Measurements from ENCODE around the gene POLR1D.

Gene POLR1D

GRCh38 chr13:27637289-27637626 is 15.6 kb downstream of the POLR1D start:
- in situ Hi-C loops (cut with MboI; ENCODE audit: low sequenced_read_pairs): no loop called here

- in situ Hi-C loops (cut with MboI; ENCODE audit: low sequenced_read_pairs): no loop called here
Observed at GRCh38 chr13:27638001-27638400, 16.3 kb downstream of the POLR1D start.

GRCh38 chr13:27638521-27638920 is 16.8 kb downstream of the POLR1D start:
- in situ Hi-C loops (cut with MboI; ENCODE audit: low sequenced_read_pairs): no loop called here

GRCh38 chr13:27639186-27639585 is 17.5 kb downstream of the POLR1D start:
- in situ Hi-C loops (cut with MboI; ENCODE audit: low sequenced_read_pairs): no loop called here

- in situ Hi-C loops (cut with MboI; ENCODE audit: low sequenced_read_pairs): no loop called here
Observed at GRCh38 chr13:27641711-27642502, 20.2 kb downstream of the POLR1D start.

GRCh38 chr13:27643334-27644132 is 21.8 kb downstream of the POLR1D start:
- in situ Hi-C loops (cut with MboI; ENCODE audit: low sequenced_read_pairs): no loop called here

- in situ Hi-C loops (cut with MboI; ENCODE audit: low sequenced_read_pairs): no loop called here
Observed at GRCh38 chr13:27644302-27644701, 22.6 kb downstream of the POLR1D start.

- in situ Hi-C loops (cut with MboI; ENCODE audit: low sequenced_read_pairs): no loop called here
Observed at GRCh38 chr13:27650312-27650711, 28.6 kb downstream of the POLR1D start.

- in situ Hi-C loops (cut with MboI; ENCODE audit: low sequenced_read_pairs): no loop called here
Observed at GRCh38 chr13:27654059-27654458, 32.4 kb downstream of the POLR1D start.

GRCh38 chr13:27654816-27655215 is 33.1 kb downstream of the POLR1D start:
- in situ Hi-C loops (cut with MboI; ENCODE audit: low sequenced_read_pairs): no loop called here

GRCh38 chr13:27657724-27658123 is 36.0 kb downstream of the POLR1D start:
- in situ Hi-C loops (cut with MboI; ENCODE audit: low sequenced_read_pairs): no loop called here

GRCh38 chr13:27658546-27658945 is 36.9 kb downstream of the POLR1D start:
- in situ Hi-C loops (cut with MboI; ENCODE audit: low sequenced_read_pairs): no loop called here

- in situ Hi-C loops (cut with MboI; ENCODE audit: low sequenced_read_pairs): no loop called here
Observed at GRCh38 chr13:27659145-27659865, 37.6 kb downstream of the POLR1D start.

- in situ Hi-C loops (cut with MboI; ENCODE audit: low sequenced_read_pairs): no loop called here
Observed at GRCh38 chr13:27660511-27660910, 38.8 kb downstream of the POLR1D start.

GRCh38 chr13:27661017-27661416 is 39.3 kb downstream of the POLR1D start:
- in situ Hi-C loops (cut with MboI; ENCODE audit: low sequenced_read_pairs): no loop called here

- in situ Hi-C loops (cut with MboI; ENCODE audit: low sequenced_read_pairs): no loop called here
Observed at GRCh38 chr13:27662738-27663470, 41.2 kb downstream of the POLR1D start.

GRCh38 chr13:27663947-27664346 is 42.3 kb downstream of the POLR1D start:
- in situ Hi-C loops (cut with MboI; ENCODE audit: low sequenced_read_pairs): no loop called here

GRCh38 chr13:27665333-27665732 is 43.6 kb downstream of the POLR1D start:
- in situ Hi-C loops (cut with MboI; ENCODE audit: low sequenced_read_pairs): no loop called here

- in situ Hi-C loops (cut with MboI; ENCODE audit: low sequenced_read_pairs): no loop called here
Observed at GRCh38 chr13:27665761-27666160, 44.1 kb downstream of the POLR1D start.

GRCh38 chr13:27666951-27667350 is 45.3 kb downstream of the POLR1D start:
- in situ Hi-C loops (cut with MboI; ENCODE audit: low sequenced_read_pairs): no loop called here

- in situ Hi-C loops (cut with MboI; ENCODE audit: low sequenced_read_pairs): no loop called here
Observed at GRCh38 chr13:27667946-27668345, 46.3 kb downstream of the POLR1D start.
